ENCODE results near the gene MGAT4A.
A peak's percentile ranks its signal among the peaks of the same experiment; 100 is the strongest.

Gene MGAT4A

DNA sequence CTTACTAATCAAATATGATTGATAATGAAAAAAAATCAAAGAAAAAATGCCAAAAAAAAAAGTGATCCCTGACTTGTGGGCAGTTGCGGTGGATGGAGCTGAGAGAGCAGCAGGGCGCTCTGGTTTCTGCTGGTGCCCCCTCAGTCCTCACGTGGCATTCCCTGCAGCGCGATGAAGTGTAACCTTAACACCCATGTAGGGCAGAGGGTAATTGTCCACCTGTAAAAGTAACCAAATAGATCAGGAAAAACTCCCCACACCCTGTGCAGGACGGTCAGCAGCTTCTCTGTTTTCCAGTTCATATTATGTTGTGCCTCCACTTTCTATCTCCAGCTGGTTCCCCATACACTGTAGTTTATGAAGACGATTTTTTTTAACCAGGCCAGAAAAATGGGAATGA lies 147.7 kb downstream of the MGAT4A start:
- Histone ChIP-seq H2BK120ac (ENCODE audit: low read depth, low read length) (no peak overlapping the region), H3K27me3 (ENCODE audit: control insufficient read depth in 3 of 3, insufficient read depth in 3 of 3, low read depth in 1 of 3, low read length in 3 of 3) (no peaks in the 10 kb centered on the region)

GRCh38 chr2:98582523-98582922 lies 148.4 kb downstream of the MGAT4A start:
- H3K18ac ChIP-seq (ENCODE audit: low read length): no peak overlapping the region
- no peak overlapping the region for H2BK15ac ChIP-seq (ENCODE audit: low read length)
- no peak for DNase-seq (ENCODE audit: low spot score)
- H3K27me3 ChIP-seq (ENCODE audit: control insufficient read depth in 3 of 3, insufficient read depth in 3 of 3, low read depth in 1 of 3, low read length in 3 of 3): no peaks in the 10 kb centered on the region
- H3K9ac ChIP-seq (ENCODE audit: low read depth, low read length, poor library complexity): no peak overlapping the region
- no peak overlapping the region for H2AK5ac ChIP-seq (ENCODE audit: low read depth, low read length)
- H3K27ac ChIP-seq (replicated peaks; ENCODE audit: low read length): no peak overlapping the region
- H3K23ac ChIP-seq (ENCODE audit: low read depth, low read length, poor library complexity): no peak overlapping the region
- H3K4ac ChIP-seq (ENCODE audit: low read length): no peak overlapping the region
- peaks cover 17 to 59% of the 10 kb centered on the region in 2 donors for H3K36me3 ChIP-seq (replicated peaks in 1 of 2; ENCODE audit: control insufficient read depth in 2 of 2, insufficient read depth in 2 of 2, low read length in 2 of 2)
- H2BK5ac ChIP-seq (ENCODE audit: low read length): no peak overlapping the region
- H3K4me2 ChIP-seq (ENCODE audit: insufficient read depth, low read length, poor library complexity, severe bottlenecking): no peak overlapping the region
- H3K79me1 ChIP-seq (ENCODE audit: low read depth, low read length): no peaks in the 10 kb centered on the region
- no peak overlapping the region for H2BK12ac ChIP-seq (ENCODE audit: low read length)
- H4K91ac ChIP-seq (ENCODE audit: low read depth, low read length, poor library complexity): no peak overlapping the region
- no peak overlapping the region for H3K14ac ChIP-seq (ENCODE audit: low read length)
- no peaks in the 10 kb centered on the region for H3K9me3 ChIP-seq (replicated peaks in 1 of 2; ENCODE audit: control insufficient read depth in 2 of 2, insufficient read depth in 1 of 2, low read depth in 1 of 2, low read length in 2 of 2)
- H2AFZ ChIP-seq (ENCODE audit: low read length): no peak overlapping the region
- WGBS, 2 donors (ENCODE audit: extremely low coverage in 2 of 2, insufficient read length in 2 of 2, insufficient replicate concordance in 1 of 2): no CpG with 5 or more reads among the region's 9 CpGs
- H2BK120ac ChIP-seq (ENCODE audit: low read depth, low read length): no peak overlapping the region
- H3K4me1 ChIP-seq (ENCODE audit: control insufficient read depth in 2 of 2, insufficient read depth in 1 of 2, low read depth in 1 of 2, low read length in 2 of 2): peaks cover 0 to 6% of the 10 kb centered on the region in 2 donors
- no peak overlapping the region for H3K4me3 ChIP-seq (ENCODE audit: low read length in 2 of 2)
- H4K8ac ChIP-seq (ENCODE audit: low read depth, low read length): no peak overlapping the region

More for the DNA sequence above, 147.7 kb downstream of the MGAT4A start:
- no peak overlapping the region for H3K4me2 ChIP-seq (ENCODE audit: insufficient read depth, low read length, poor library complexity, severe bottlenecking)
- H3K79me1 ChIP-seq (ENCODE audit: low read depth, low read length): no peaks in the 10 kb centered on the region
- H3K14ac ChIP-seq (ENCODE audit: low read length): no peak overlapping the region
- H2AK5ac ChIP-seq (ENCODE audit: low read depth, low read length): no peak overlapping the region
- no peak overlapping the region for H3K23ac ChIP-seq (ENCODE audit: low read depth, low read length, poor library complexity)
- no peak overlapping the region for H2BK12ac ChIP-seq (ENCODE audit: low read length)
- H2BK15ac ChIP-seq (ENCODE audit: low read length): no peak overlapping the region
- peaks cover 15 to 59% of the 10 kb centered on the region in 2 donors for H3K36me3 ChIP-seq (replicated peaks in 1 of 2; ENCODE audit: control insufficient read depth in 2 of 2, insufficient read depth in 2 of 2, low read length in 2 of 2)
- H3K4ac ChIP-seq (ENCODE audit: low read length): no peak overlapping the region
- no peak overlapping the region for H2BK5ac ChIP-seq (ENCODE audit: low read length)
- peaks cover 0 to 6% of the 10 kb centered on the region in 2 donors for H3K4me1 ChIP-seq (ENCODE audit: control insufficient read depth in 2 of 2, insufficient read depth in 1 of 2, low read depth in 1 of 2, low read length in 2 of 2)
- no CpG with 5 or more reads among the region's 7 CpGs for WGBS, 2 donors (ENCODE audit: extremely low coverage in 2 of 2, insufficient read length in 2 of 2, insufficient replicate concordance in 1 of 2)
- no peak overlapping the region for H3K18ac ChIP-seq (ENCODE audit: low read length)
- H3K9me3 ChIP-seq (replicated peaks in 1 of 2; ENCODE audit: control insufficient read depth in 2 of 2, insufficient read depth in 1 of 2, low read depth in 1 of 2, low read length in 2 of 2): no peaks in the 10 kb centered on the region
- H4K8ac ChIP-seq (ENCODE audit: low read depth, low read length): no peak overlapping the region
- H3K27ac ChIP-seq (replicated peaks; ENCODE audit: low read length): no peak overlapping the region
- no peak for DNase-seq (ENCODE audit: low spot score)
- H2AFZ ChIP-seq (ENCODE audit: low read length): no peak overlapping the region
- no peak overlapping the region for H4K91ac ChIP-seq (ENCODE audit: low read depth, low read length, poor library complexity)
- no peak overlapping the region for H3K9ac ChIP-seq (ENCODE audit: low read depth, low read length, poor library complexity)
- H3K4me3 ChIP-seq (ENCODE audit: low read length in 2 of 2): no peak overlapping the region

DNA sequence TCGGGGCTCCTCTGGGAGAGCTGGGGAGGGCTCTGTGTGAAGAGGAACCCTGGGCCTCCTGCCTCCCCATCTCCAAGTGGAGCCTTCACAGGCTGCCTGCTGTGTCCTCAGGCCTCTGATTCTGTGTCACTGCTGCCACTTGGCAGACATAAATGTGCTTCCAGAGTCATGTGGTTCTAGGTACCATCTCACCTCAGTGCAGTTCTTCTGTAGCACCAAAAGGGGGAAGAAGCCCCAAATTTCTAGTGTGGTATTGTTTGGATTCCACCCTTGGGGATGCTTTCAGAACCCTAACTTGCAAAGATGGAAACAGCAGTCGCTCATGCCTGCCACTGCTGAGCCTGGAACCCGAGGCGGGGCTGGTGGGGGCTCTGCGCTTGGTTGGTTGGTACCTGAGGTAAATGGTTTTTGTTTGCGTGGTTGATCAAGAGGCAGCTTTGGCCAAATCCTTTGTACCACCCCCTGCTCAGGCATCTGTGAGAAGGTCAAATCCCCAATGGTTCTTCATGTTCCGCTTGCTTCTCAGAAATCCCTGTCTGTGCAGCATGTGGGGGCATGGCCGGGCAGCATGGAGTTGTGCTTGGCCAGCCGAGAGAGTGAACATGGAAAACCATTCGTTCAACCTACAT lies 150.2 kb downstream of the MGAT4A start:
- no peak overlapping the region for H2BK12ac ChIP-seq (ENCODE audit: low read length)
- peak overlapping the region; percentile 17 for H3K23ac ChIP-seq (ENCODE audit: low read depth, low read length, poor library complexity)
- no peak overlapping the region for H4K91ac ChIP-seq (ENCODE audit: low read depth, low read length, poor library complexity)
- no peak overlapping the region for H2BK120ac ChIP-seq (ENCODE audit: low read depth, low read length)
- no peak overlapping the region for H2BK15ac ChIP-seq (ENCODE audit: low read length)
- H2AFZ ChIP-seq (ENCODE audit: low read length): no peak overlapping the region
- no peaks in the 10 kb centered on the region for H3K79me1 ChIP-seq (ENCODE audit: low read depth, low read length)
- WGBS, 2 donors (ENCODE audit: extremely low coverage in 2 of 2, insufficient read length in 2 of 2, insufficient replicate concordance in 1 of 2): no CpG with 5 or more reads among the region's 10 CpGs
- H2BK5ac ChIP-seq (ENCODE audit: low read length): no peak overlapping the region
- H3K14ac ChIP-seq (ENCODE audit: low read length): no peak overlapping the region
- DNase-seq (ENCODE audit: low spot score): no peak
- no peaks in the 10 kb centered on the region for H3K27me3 ChIP-seq (ENCODE audit: control insufficient read depth in 3 of 3, insufficient read depth in 3 of 3, low read depth in 1 of 3, low read length in 3 of 3)
- no peak overlapping the region for H3K4me3 ChIP-seq (ENCODE audit: low read length in 2 of 2)
- H3K4ac ChIP-seq (ENCODE audit: low read length): no peak overlapping the region
- no peak overlapping the region for H3K18ac ChIP-seq (ENCODE audit: low read length)
- H3K9me3 ChIP-seq (replicated peaks in 1 of 2; ENCODE audit: control insufficient read depth in 2 of 2, insufficient read depth in 1 of 2, low read depth in 1 of 2, low read length in 2 of 2): no peaks in the 10 kb centered on the region
- H3K4me1 ChIP-seq (ENCODE audit: control insufficient read depth in 2 of 2, insufficient read depth in 1 of 2, low read depth in 1 of 2, low read length in 2 of 2): peaks cover 0 to 6% of the 10 kb centered on the region in 2 donors
- H2AK5ac ChIP-seq (ENCODE audit: low read depth, low read length): no peak overlapping the region
- H3K27ac ChIP-seq (replicated peaks; ENCODE audit: low read length): no peak overlapping the region
- H3K36me3 ChIP-seq (replicated peaks in 1 of 2; ENCODE audit: control insufficient read depth in 2 of 2, insufficient read depth in 2 of 2, low read length in 2 of 2): peaks cover 16 to 63% of the 10 kb centered on the region in 2 donors
- H3K9ac ChIP-seq (ENCODE audit: low read depth, low read length, poor library complexity): no peak overlapping the region
- H4K8ac ChIP-seq (ENCODE audit: low read depth, low read length): no peak overlapping the region
- no peak overlapping the region for H3K4me2 ChIP-seq (ENCODE audit: insufficient read depth, low read length, poor library complexity, severe bottlenecking)

- Histone ChIP-seq H3K23ac (ENCODE audit: low read depth, low read length, poor library complexity) (no peak overlapping the region), H4K8ac (ENCODE audit: low read depth, low read length) (no peak overlapping the region), H3K4me1 (ENCODE audit: control insufficient read depth in 2 of 2, insufficient read depth in 1 of 2, low read depth in 1 of 2, low read length in 2 of 2) (peaks cover 0 to 6% of the 10 kb centered on the region in 2 donors), H2AFZ (ENCODE audit: low read length) (no peak overlapping the region), H2BK15ac (ENCODE audit: low read length) (no peak overlapping the region), H3K14ac (ENCODE audit: low read length) (no peak overlapping the region), H2AK5ac (ENCODE audit: low read depth, low read length) (no peak overlapping the region), H3K4me3 (ENCODE audit: low read length in 2 of 2) (no peak overlapping the region), H3K36me3 (replicated peaks in 1 of 2; ENCODE audit: control insufficient read depth in 2 of 2, insufficient read depth in 2 of 2, low read length in 2 of 2) (peaks cover 15 to 72% of the 10 kb centered on the region in 2 donors), H3K4ac (ENCODE audit: low read length) (no peak overlapping the region), H3K27ac (replicated peaks; ENCODE audit: low read length) (no peak overlapping the region), H2BK120ac (ENCODE audit: low read depth, low read length) (no peak overlapping the region), H2BK5ac (ENCODE audit: low read length) (no peak overlapping the region), H2BK12ac (ENCODE audit: low read length) (no peak overlapping the region), H3K27me3 (ENCODE audit: control insufficient read depth in 3 of 3, insufficient read depth in 3 of 3, low read depth in 1 of 3, low read length in 3 of 3) (no peaks in the 10 kb centered on the region), H4K91ac (ENCODE audit: low read depth, low read length, poor library complexity) (no peak overlapping the region), H3K9ac (ENCODE audit: low read depth, low read length, poor library complexity) (no peak overlapping the region), H3K4me2 (ENCODE audit: insufficient read depth, low read length, poor library complexity, severe bottlenecking) (no peak overlapping the region), H3K18ac (ENCODE audit: low read length) (no peak overlapping the region), H3K79me1 (ENCODE audit: low read depth, low read length) (no peaks in the 10 kb centered on the region), H3K9me3 (replicated peaks in 1 of 2; ENCODE audit: control insufficient read depth in 2 of 2, insufficient read depth in 1 of 2, low read depth in 1 of 2, low read length in 2 of 2) (no peaks in the 10 kb centered on the region)
- DNase-seq (ENCODE audit: low spot score): no peak
- no CpG with 5 or more reads among the region's 7 CpGs for WGBS, 2 donors (ENCODE audit: extremely low coverage in 2 of 2, insufficient read length in 2 of 2, insufficient replicate concordance in 1 of 2)
Observed at GRCh38 chr2:98579926-98580325, 151.0 kb downstream of the MGAT4A start.

Data from neuronal stem cell (in vitro differentiated cells).